Suprapubic skin (tissue), 4 donors: ENCODE data around the gene TESMIN.

Source experiments
- CTCF ChIP-seq, 2 donors: fragments of 200-600 bp in 1 of 2; fragments of 450-650 bp in 1 of 2; sonication (generic) in 1 of 2; IDR thresholded peaks; one replicate each; pipeline ENCODE4 v1.5.1; 2016 to 2019; ENCODE audit warnings: antibody characterized with exemption in 2 of 2, mild to moderate bottlenecking in 1 of 2, moderate library complexity in 1 of 2
- EP300 ChIP-seq: sonication (generic); formaldehyde crosslinking; IDR thresholded peaks from one replicate; pipeline ENCODE4 v1.6.1; 2017; ENCODE audit warnings: antibody characterized with exemption
- POLR2A ChIP-seq, 2 donors: fragments of 450-650 bp; IDR thresholded peaks; one replicate each; pipeline ENCODE4 v1.6.1; 2017; ENCODE audit warnings: antibody characterized with exemption in 2 of 2, mild to moderate bottlenecking in 2 of 2, moderate library complexity in 2 of 2
- POLR2AphosphoS5 ChIP-seq, 3 donors: sonication (generic); formaldehyde crosslinking; IDR thresholded peaks; one replicate each; pipeline ENCODE4 v1.6.1; 2017; ENCODE audit warnings: antibody characterized with exemption in 3 of 3

- TF ChIP-seq CTCF (IDR thresholded peaks at IDR 0.05) (no peak), POLR2A (IDR thresholded peaks at IDR 0.05) (no peak), POLR2AphosphoS5 (IDR thresholded peaks at IDR 0.05) (no peak), EP300 (no peak)
Observed at GRCh38 chr11:68751004-68751325, 355 bp downstream of the TESMIN start.
